Dermis blood vessel endothelial cell (primary cell): ENCODE data around the gene FAM193B. TPM values are rescaled to one million over a fixed set of nuclear protein-coding genes. Genes with fewer than 3 reads are reported as not detected.

Source experiments
- DNase-seq: peaks from one replicate; pipeline ENCODE4 v3.0.0; 2010
- total RNA-seq: library from RNA; depleted of rRNA; stranded (reverse); fragments of >200 nt; gene quantifications from 2 replicates; pipeline ENCODE4 v1.2.3, GENCODE V29; 2014

Gene FAM193B
- total RNA-seq, 1 donor from 2014 or later = 31.0 TPM

DNA sequence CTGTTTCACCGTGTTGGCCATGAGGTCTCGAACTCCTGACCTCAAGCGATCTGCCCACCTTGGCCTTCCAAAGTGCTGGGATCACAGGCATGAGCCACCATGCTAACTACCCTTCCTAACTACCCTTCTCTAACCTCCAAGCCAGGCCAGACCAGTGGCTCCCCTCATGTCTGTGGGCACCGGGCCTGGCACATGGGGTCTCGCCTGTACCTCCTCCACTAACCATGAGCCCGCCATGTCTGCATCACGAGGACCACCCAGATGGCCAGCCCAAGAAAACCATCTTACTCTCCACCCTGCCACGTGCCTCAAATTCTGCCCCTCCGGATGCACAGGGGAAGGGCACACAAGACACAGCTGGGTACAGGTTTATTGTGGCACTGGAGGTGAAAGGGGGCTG, 71.3 kb downstream of the FAM193B start:
- no peak for DNase-seq

- DNase-seq = no peak
These were observed 72.0 kb downstream of the FAM193B start for GRCh38 chr5:177482359-177482795.

- DNase-seq = no peak
These were observed 74.6 kb downstream of the FAM193B start for GRCh38 chr5:177479774-177480173.

DNA sequence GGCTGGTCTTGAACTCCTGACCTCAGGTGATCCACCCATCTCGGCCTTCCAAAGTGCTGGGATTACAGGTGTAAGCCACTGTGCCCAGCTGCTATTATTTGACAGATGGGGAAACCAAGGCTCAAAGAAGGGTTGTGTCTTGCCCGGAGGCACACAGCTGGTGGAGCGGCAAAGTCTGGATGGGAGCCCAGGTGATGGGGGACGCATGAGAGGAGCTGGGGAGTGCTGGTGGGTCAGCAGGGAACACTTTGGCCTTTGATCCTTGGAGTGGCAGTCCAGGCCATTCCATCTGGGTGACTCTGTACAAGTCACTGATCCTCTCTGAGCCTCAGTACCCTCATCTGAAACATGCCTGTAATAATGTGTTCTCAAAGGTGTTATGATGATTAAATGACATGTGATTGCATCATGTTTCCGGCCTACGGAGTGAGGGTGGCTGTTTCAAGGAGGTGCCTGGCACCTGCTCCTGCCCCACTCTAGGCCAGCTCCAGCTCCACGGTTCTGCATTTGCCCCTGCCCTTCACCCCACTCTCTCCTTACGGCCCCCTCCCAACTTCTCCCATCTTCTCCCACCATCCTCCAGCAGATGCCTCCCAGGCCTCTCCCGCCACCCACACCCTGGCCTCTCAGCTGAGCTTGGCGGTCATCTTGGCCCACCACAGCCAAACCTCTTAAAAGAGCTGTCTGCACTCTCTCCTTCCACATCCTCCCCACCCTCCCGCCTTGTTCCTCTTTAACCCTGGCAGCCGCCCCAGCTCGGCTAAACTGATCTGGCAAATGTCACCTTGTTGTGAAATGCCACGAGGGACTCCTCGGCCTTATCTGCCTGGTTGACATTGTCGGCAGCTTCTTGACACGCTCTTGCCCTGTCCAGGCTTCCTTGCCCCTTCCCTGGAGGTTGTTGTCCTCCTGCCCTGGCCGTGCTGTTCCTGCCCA, 75.4 kb downstream of the FAM193B start:
- no peak for DNase-seq

DNA sequence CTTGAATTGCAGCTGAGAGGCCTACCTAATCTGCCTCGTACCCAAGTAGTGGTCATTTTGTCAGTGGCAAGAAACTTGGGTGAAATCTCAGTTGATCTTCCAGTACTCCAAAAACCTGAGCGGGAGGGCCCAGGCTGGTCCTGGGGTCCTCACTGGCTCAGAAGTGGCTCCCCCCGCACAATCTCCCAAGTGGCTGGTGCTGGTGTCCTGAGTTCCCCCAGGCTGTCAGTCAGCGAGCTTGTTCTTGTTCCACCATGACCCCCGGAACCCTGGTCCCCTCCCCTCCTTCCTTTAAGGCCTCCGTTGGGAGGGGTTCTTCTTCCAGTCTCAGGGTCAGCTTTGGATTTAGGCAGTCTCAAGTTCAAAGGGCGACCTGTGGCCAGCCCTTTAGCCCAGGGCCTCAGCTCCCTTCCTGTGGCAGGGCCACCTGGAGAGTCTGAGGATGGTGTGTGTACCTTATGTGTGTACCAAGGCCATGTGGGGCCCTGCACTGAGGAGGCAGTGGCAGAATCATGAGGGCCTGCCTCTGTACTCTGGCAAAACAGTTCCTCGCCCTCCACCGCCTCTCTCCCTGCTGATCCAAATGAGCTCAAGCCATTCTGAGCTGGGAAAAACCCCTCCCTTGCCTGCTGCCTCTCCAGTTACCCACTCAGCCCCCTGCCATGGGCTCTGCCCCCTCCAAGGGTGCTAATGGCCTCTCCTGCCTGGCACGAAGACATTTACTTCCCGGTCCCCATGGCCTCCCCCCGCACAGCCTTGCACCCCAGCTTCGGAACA, 76.5 kb downstream of the FAM193B start:
- no peak for DNase-seq

DNA sequence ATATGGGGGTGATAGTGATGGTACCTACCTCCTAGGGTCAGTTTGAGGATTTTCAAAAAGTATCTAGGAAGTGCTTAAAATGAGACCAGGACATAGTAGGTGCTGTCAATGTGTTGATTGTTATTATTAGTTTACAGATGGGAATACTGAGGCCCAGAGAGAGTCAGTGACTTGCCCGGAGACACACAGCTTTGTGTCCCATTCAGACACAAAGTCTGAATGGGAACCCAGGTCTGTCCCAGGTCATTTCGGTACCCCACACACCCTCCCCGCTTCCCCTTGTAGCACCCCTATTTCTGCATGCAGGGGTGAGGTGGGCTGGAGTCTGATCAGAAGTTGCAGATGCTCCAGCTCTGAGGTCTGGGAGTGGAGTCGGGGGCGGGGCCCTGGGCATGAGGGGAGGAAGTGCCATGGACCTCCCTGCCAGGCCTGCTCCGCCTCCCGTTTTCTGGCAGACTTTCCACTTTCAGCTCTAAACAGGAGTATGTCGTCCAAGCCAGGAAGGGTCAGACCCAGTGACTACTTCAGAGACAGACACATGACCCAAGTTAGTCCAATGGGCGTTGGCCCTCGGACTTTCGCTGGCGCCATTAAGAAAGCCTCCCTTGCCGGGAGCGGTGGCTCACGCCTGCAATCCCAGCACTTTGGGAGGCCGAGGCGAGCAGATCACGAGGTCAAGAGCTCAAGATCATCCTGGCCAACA, 77.7 kb downstream of the FAM193B start:
- DNase-seq = peak; percentile 93

DNA sequence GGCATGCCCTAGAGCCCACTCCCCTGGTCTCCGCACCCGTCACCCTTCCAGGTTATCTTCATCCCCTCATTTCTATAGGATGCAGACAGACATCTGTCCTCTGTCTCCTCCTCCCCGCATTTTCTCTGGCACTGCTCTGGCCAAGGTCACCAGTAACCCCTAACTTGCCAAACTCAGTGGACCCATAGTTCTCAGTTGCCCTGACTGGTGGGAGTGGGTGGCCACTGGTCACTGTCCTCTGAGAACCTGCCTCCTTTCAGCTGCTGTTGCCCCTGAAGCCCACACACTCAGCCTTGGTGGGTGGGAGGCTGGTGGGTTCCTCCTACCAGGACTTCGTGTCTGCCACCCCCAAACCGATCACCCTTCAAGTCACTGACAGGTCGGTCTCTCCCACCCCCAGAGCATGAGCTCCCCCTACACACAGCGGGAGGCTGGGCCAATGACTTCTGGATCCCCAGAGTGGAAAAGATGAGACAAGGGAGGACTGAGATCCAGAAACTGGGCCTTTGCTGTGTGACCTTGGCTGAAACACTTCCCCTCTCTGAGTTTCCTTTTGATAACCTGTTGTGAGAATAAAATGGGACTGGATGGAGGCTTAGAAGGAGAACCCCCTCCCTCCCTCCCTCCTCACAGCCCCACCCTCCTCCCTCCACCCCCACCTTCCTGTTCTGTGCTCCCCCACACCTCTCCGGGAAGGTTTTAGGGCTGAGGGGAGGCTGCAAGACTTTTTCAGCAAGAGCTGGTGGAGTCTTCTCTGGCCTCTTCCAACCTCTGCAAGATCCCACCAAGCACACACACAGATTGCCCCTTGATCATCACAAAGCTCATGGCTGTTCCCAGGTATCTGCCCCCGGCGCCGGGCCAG, 78.6 kb downstream of the FAM193B start:
- DNase-seq = no peak

- DNase-seq = no peak
These were observed 79.4 kb downstream of the FAM193B start for GRCh38 chr5:177474846-177475562.

DNA sequence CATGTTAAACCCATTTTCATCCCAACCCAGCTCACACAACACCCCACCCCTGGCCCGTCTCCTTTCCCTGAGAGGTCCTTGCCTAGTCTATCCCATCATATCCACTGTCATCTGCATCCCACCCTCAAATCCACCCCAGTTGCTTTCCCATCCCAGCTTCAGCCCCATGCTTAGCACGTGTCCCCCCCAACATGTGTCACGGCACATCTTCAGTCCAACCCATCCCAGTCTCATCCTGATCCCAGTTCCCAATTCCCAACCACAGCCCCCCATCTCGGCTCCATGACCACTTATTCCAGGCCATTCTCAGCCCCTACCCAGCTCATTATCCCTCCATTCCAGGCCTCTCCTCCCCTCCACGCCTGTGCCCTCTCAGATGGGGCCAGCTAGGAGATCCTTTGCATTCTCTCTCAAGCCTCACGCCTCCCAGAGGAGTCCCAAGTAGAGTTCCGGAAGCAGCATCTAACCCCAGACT, 80.3 kb downstream of the FAM193B start:
- no peak for DNase-seq

- peak; percentile 67 for DNase-seq
These were observed 80.8 kb downstream of the FAM193B start, which contains the start of gene DBN1 for GRCh38 chr5:177473443-177474001. Gene DBN1 (minus strand): TSS chr5:177473634. CDS start chr5:177473521, 113 bp downstream.

DNA sequence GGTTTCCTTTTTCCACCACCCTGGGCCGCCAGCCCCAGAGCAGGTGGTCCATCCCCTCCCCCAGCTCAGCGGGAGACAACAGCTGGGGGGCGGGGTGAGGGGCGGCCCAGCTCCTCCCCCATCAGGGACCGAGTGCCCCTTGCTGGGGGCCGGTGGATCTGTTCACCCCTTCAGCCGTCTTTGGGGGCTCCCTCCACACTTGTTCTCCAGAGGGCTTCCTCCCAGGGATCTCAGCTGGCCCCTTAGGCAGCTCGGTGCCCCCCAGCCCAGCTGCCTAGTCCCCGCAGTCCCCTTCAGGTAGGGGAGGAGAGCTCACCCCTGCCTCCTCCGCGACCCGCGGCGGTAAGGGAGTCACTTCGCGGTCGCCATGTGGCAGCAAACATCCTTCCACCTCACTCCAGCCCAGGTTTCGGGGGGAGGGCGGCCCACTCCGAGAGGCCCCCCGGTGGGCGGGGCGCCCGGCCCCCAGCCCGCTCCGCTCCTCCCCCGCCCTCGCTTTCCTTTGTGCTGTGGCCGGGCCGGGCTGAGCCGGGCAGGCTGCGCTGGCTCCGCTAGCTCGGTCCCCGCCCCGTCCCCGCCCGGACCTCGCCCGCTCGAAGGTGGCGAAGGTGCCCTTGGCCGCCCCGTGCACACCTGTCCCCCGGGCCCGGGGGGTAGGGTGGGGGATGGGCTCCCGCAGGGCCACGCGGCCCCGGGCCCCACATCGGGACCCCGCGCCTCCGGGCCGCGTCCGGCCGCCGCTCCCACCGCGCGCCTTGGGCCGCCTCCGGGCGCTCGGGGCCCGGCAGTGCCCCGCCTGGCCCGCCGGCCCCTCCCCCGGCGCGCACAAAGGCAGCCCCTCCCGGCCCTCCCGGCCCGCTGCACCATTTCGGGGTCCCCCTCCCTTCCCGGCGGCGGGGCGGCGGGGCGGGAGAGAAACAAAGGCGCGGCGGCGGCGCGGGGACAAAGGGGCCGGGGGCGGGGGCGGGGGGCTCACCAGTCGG, 81.6 kb downstream of the FAM193B start:
- DNase-seq = peak; percentile 55

- DNase-seq = peak; percentile 35
These were observed 82.6 kb downstream of the FAM193B start for GRCh38 chr5:177471610-177472356.

DNA sequence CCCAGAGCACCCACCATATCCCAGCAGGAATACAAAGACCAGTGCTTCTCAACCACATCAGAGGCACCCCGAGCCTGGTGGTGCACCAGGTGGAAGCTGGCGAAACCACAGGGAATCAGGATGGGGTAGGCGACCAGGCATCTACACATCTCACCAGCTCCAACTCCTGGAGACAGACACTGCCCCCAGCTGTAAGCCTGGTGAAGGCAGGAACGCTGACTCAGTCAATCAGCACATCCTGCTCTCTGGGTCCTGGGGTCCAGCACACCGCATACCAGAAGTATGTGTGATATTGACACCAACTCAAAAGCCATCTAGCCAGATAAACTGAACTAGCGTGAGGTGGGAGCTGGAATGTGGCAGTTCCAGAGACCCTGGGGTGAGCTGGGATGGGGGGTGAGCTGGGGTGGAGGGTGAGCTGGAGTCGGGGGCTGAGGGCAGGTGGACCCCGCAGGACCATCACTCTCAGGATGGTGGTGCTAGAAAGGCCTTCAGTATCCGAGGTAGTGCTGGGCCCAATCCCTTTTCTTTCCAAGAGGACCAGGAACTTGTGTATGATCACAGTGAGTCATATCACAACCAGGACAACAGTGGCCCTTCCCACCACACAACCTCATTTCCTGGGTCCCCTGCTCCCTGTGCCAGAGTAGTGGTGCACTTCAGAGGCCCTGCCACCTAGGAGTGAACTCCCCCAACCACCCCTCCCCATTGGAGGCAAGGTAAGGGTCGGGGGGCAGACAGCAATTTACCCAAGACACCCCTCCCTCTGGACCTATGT, 83.4 kb downstream of the FAM193B start:
- DNase-seq = no peak
